GM18519 (cell line): ENCODE data around the gene PAN3.
"Not testable (repeated sequence)": the region's sequence is repeated elsewhere in the genome, so short reads cannot be mapped to it uniquely, and the experiment has no call there.

Experiments used
- ATAC-seq: cut with Tn5 transposase; IDR thresholded peaks from one replicate; pipeline ENCODE4 v1.9.1; 2021; ENCODE audit warnings: mild to moderate bottlenecking, moderate library complexity; ENCODE audit not compliant: unreplicated experiment, low FRiP score

The PAN3 gene

GRCh38 chr13:28138012-28138755, at the start of gene PAN3:
PAN3 (plus strand) TSS chr13:28138545; CDS start chr13:28138658, 113 bp downstream.
- peak; percentile 28 for ATAC-seq

GRCh38 chr13:28089065-28089464, 49.3 kb upstream of the PAN3 start:
- ATAC-seq, result no peak

- ATAC-seq, result no peak
These were observed 45.9 kb upstream of the PAN3 start for GRCh38 chr13:28092431-28092830.

- no peak for ATAC-seq
These were observed 44.5 kb upstream of the PAN3 start for GRCh38 chr13:28093881-28094280.

- no peak for ATAC-seq
These were observed 44.0 kb upstream of the PAN3 start for GRCh38 chr13:28094306-28094705.

- no peak for ATAC-seq
These were observed 40.8 kb upstream of the PAN3 start for GRCh38 chr13:28097503-28097902.

- ATAC-seq, result no peak
These were observed 38.8 kb upstream of the PAN3 start for GRCh38 chr13:28099396-28100149.

GRCh38 chr13:28100150-28101121, 37.9 kb upstream of the PAN3 start, which contains the start of gene FLT3:
FLT3 (minus strand) TSS chr13:28100576; CDS start chr13:28100510, 66 bp downstream.
- ATAC-seq, result peak; percentile 53

GRCh38 chr13:28101886-28102285, 36.5 kb upstream of the PAN3 start:
- not testable (repeated sequence) for ATAC-seq

- ATAC-seq, result no peak
These were observed 31.4 kb upstream of the PAN3 start for GRCh38 chr13:28106976-28107375.

- ATAC-seq, result no peak
These were observed 27.9 kb upstream of the PAN3 start for GRCh38 chr13:28110414-28110813.

- ATAC-seq, result no peak
These were observed 21.6 kb upstream of the PAN3 start for GRCh38 chr13:28116736-28117135.

- no peak for ATAC-seq
These were observed 20.5 kb upstream of the PAN3 start for GRCh38 chr13:28117689-28118377.

GRCh38 chr13:28120317-28120716, 18.0 kb upstream of the PAN3 start:
- no peak for ATAC-seq

GRCh38 chr13:28121224-28121623, 17.1 kb upstream of the PAN3 start:
- ATAC-seq, result no peak

- ATAC-seq, result no peak
These were observed 10.3 kb upstream of the PAN3 start for GRCh38 chr13:28128030-28128429.

GRCh38 chr13:28128926-28129325, 9.4 kb upstream of the PAN3 start:
- ATAC-seq, result no peak

GRCh38 chr13:28129911-28130693, 8.2 kb upstream of the PAN3 start:
- ATAC-seq, result no peak

GRCh38 chr13:28131646-28132045, 6.7 kb upstream of the PAN3 start:
- no peak for ATAC-seq
